GM12873 (cell line): Measurements from ENCODE around the gene HIBADH.

ENCODE experiments used
- TF ChIP-seq, protein P1 (sequence below): IDR thresholded peaks from 2 replicates; pipeline ENCODE4 v1.5.1; 2012; ENCODE audit warnings: low read depth, mild to moderate bottlenecking, moderate library complexity, low read length, control low read depth; ENCODE audit not compliant: insufficient read depth; ENCODE audit errors: missing control alignments

HIBADH gene

GRCh38 chr7:27662490-27663205, at the start of gene HIBADH:
Gene HIBADH (minus strand): TSS chr7:27662883. CDS start chr7:27662788, 95 bp downstream.
- TF ChIP-seq, protein P1, sequence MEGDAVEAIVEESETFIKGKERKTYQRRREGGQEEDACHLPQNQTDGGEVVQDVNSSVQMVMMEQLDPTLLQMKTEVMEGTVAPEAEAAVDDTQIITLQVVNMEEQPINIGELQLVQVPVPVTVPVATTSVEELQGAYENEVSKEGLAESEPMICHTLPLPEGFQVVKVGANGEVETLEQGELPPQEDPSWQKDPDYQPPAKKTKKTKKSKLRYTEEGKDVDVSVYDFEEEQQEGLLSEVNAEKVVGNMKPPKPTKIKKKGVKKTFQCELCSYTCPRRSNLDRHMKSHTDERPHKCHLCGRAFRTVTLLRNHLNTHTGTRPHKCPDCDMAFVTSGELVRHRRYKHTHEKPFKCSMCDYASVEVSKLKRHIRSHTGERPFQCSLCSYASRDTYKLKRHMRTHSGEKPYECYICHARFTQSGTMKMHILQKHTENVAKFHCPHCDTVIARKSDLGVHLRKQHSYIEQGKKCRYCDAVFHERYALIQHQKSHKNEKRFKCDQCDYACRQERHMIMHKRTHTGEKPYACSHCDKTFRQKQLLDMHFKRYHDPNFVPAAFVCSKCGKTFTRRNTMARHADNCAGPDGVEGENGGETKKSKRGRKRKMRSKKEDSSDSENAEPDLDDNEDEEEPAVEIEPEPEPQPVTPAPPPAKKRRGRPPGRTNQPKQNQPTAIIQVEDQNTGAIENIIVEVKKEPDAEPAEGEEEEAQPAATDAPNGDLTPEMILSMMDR: no peak

DNA sequence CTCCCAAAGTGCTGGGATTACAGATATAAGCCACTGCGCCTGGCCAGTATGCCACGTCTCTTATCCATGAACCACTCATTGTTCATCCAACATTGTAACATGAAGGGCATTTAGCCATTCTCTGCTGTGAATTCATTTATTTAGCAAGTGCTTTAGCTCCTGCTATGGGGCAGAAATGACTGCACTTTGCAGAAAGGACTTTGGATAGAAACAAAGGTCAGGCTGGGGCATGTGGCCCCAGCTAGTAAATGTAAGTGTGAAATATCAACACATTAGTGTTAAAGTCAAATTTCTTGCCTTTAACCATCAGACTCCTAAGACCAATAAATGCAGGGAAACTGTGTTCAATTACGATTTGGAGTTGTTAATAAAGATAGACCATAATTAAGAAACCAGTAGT, 49.5 kb upstream of the HIBADH start:
- TF ChIP-seq, protein P1: no peak

GRCh38 chr7:27709137-27710075, 46.7 kb upstream of the HIBADH start:
- TF ChIP-seq, protein P1: no peak

DNA sequence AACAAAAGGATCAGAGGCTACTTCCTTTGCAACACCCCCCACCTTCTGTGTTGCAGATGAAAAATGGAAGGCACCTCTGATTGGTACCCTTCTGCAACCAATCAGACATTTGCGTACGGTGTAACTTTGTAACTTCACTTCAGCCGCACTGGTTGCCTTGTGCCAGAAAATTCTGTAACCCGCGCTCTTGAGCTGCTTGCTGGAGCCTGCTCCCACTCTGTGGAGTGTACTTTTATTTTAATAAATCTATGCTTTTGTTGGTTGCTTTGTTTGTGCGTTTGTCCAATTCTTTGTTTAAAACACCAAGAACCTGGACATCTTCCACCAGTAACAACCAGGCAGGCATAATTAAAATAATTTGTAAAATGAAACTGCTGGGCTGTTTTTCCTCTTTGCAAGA, 45.8 kb upstream of the HIBADH start:
- TF ChIP-seq, protein P1: no peak

DNA sequence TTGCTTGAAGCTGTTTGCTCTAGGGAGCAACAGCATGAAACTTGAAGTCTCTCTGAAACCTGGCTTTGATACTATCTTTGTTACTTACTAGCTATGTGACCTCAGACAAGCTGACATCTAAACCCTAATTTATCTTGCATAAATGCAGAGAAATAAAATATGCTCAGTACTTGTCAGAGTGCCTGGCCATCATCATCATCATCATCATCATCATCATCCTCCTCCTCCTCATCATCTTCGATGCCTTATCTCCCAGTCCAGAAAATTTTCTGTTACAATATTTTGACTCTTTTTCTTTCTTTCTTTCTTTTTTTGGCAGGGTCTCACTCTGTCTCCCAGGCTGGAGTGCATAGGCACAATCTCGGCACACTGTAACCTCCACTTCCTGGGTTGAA, 42.5 kb upstream of the HIBADH start:
- TF ChIP-seq, protein P1: no peak

DNA sequence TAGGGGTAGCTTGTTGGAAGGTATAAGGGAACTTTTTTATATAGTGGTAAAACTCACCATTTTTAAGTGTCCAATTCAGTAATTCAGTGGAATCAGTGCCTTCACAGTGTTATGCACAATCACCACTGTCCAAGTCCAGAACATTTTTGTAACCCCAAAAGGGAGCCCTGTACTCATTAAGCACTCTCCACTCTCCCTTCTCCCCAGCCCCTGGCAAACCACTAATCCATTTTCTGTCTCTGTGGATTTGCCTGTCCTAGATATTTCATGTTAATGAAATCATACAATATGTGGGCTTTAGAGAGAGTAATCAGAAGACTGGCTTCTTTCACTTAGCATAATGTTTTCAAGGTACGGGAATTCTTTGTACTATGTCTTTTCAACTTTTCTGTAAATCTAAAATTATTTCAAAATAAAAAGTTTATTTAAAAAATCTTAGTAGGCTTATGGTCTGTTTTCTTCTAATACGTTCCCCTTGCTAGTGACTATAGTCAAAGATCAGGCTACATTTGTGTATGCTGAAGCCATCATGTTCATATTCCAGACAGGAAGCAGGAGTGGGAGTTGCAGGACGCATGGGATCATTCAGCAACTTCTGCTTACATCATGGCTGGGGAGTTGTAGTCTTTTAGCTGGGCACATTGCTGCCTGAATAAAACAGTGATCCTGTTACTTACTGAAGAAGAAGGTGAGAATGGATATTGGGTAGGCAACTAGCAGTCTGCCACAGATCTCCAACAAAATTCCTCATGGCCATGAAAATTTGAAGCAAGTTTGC, 41.9 kb upstream of the HIBADH start:
- TF ChIP-seq, protein P1: no peak
